IMR-90 (cell line): ENCODE results near the gene BHLHE23. TPM values are rescaled to one million over a fixed set of nuclear protein-coding genes. Genes with fewer than 3 reads are reported as not detected.

Experiments
- ATAC-seq: fragments of 200-7000 bp; cut with Tn5 transposase; 2 replicates; pipeline ENCODE4 v1.9.1; 2020; ENCODE audit warnings: low read depth, mild to moderate bottlenecking, moderate library complexity
- BruUV-seq: library from RNA; stranded (reverse); fragments of 400-500 nt; replicated peaks from 2 replicates; lab custom pipeline; 2021; lab: Mats Ljungman, UMichigan
- CTCF ChIA-PET: fragments of 300-600 bp; formaldehyde crosslinking; extraction: SDS; loops from one replicate; lab custom pipeline; 2021; ENCODE audit warnings: antibody characterized with exemption; lab: Yijun Ruan, JAX
- POLR2A ChIA-PET: fragments of 300-600 bp; sonication (Branson Sonifier 250); formaldehyde crosslinking; loops from one replicate; lab custom pipeline; 2022; ENCODE audit warnings: antibody characterized with exemption; ENCODE audit not compliant: unreplicated experiment; lab: Charles Lee
- DNase-seq: peaks from one replicate; pipeline ENCODE4 v3.0.0; 2013
- H2AFZ ChIP-seq: replicated peaks from 2 replicates; pipeline ENCODE3; 2013; ENCODE audit warnings: low read length, mild to moderate bottlenecking; ENCODE audit not compliant: poor library complexity
- H2AK5ac ChIP-seq: 2 replicates; pipeline ENCODE4 v1.6.1; 2013; ENCODE audit warnings: low read depth, low read length, inconsistent platforms
- H2AK9ac ChIP-seq: replicated peaks from 2 replicates; pipeline ENCODE3; 2013; ENCODE audit warnings: mild to moderate bottlenecking, low read depth, low read length, moderate library complexity; ENCODE audit not compliant: poor library complexity
- H2BK120ac ChIP-seq: 2 replicates; pipeline ENCODE4 v1.6.1; 2013; ENCODE audit warnings: low read depth, low read length, inconsistent platforms
- H2BK15ac ChIP-seq: 3 replicates; pipeline ENCODE4 v1.6.1; 2013; ENCODE audit warnings: low read depth, low read length, inconsistent platforms
- H2BK20ac ChIP-seq: 2 replicates; pipeline ENCODE4 v1.6.1; 2013; ENCODE audit warnings: low read depth, mild to moderate bottlenecking, inconsistent platforms, low read length, moderate library complexity
- H2BK5ac ChIP-seq: 2 replicates; pipeline ENCODE4 v1.6.1; 2013; ENCODE audit warnings: mild to moderate bottlenecking, low read depth, low read length, inconsistent platforms; ENCODE audit not compliant: poor library complexity, severe bottlenecking
- H3K14ac ChIP-seq: replicated peaks from 2 replicates; pipeline ENCODE4 v1.6.1; 2013; ENCODE audit warnings: low read depth, low read length, inconsistent platforms
- H3K18ac ChIP-seq: 2 replicates; pipeline ENCODE4 v1.6.1; 2013; ENCODE audit warnings: low read depth, low read length, control low read depth
- H3K23ac ChIP-seq: 2 replicates; pipeline ENCODE4 v1.6.1; 2013; ENCODE audit warnings: low read depth, low read length, inconsistent platforms
- H3K27ac ChIP-seq: 2 replicates; pipeline ENCODE4 v1.5.1; 2013; ENCODE audit warnings: mild to moderate bottlenecking, control low read depth, low read length; ENCODE audit not compliant: insufficient read depth
- H3K27me3 ChIP-seq: 2 replicates; pipeline ENCODE4 v1.6.1; 2013; ENCODE audit warnings: low read length; ENCODE audit not compliant: control insufficient read depth, insufficient read depth
- H3K36me3 ChIP-seq: 2 replicates; pipeline ENCODE4 v1.6.1; 2013; ENCODE audit warnings: low read length, mixed read lengths; ENCODE audit not compliant: control insufficient read depth, insufficient read depth
- H3K4ac ChIP-seq: 2 replicates; pipeline ENCODE4 v1.6.1; 2013; ENCODE audit warnings: low read depth, low read length, inconsistent platforms
- H3K4me1 ChIP-seq: 2 replicates; pipeline ENCODE4 v1.6.1; 2013; ENCODE audit warnings: low read length, mixed read lengths; ENCODE audit not compliant: control insufficient read depth, insufficient read depth
- H3K4me2 ChIP-seq: 2 replicates; pipeline ENCODE4 v1.6.1; 2013; ENCODE audit warnings: low read depth, mild to moderate bottlenecking, control low read depth, low read length, moderate library complexity
- H3K4me3 ChIP-seq: 2 replicates; pipeline ENCODE4 v1.5.1; 2013; ENCODE audit warnings: low read depth, mild to moderate bottlenecking, control low read depth, low read length, moderate library complexity; ENCODE audit not compliant: insufficient read depth
- H3K56ac ChIP-seq: 2 replicates; pipeline ENCODE4 v1.6.1; 2013; ENCODE audit warnings: low read length, inconsistent platforms; ENCODE audit not compliant: insufficient read depth; ENCODE audit errors: extremely low read depth
- H3K79me1 ChIP-seq, 2 experiments: 2 replicates each; pipeline ENCODE4 v1.6.1; 2013; ENCODE audit warnings: low read length in 2 of 2, inconsistent platforms in 1 of 2, low read depth in 1 of 2
- H3K9ac ChIP-seq: 2 replicates; pipeline ENCODE4 v1.6.1; 2013; ENCODE audit warnings: low read depth, low read length, control low read depth
- H3K9me1 ChIP-seq: 2 replicates; pipeline ENCODE4 v1.6.1; 2013; ENCODE audit warnings: low read length, inconsistent platforms; ENCODE audit not compliant: insufficient read depth
- H3K9me3 ChIP-seq: 2 replicates; pipeline ENCODE4 v1.6.1; 2013; ENCODE audit warnings: low read length; ENCODE audit not compliant: control insufficient read depth, insufficient read depth
- H4K20me1 ChIP-seq: 2 replicates; pipeline ENCODE4 v1.6.1; 2013; ENCODE audit warnings: low read length, inconsistent platforms; ENCODE audit not compliant: insufficient read depth
- H4K5ac ChIP-seq: 2 replicates; pipeline ENCODE4 v1.6.1; 2013; ENCODE audit warnings: mild to moderate bottlenecking, low read depth, low read length, control low read depth
- H4K8ac ChIP-seq, 2 experiments: 2 replicates each; pipeline ENCODE4 v1.6.1; 2013; ENCODE audit warnings: low read depth in 2 of 2, low read length in 2 of 2, control low read depth in 1 of 2, inconsistent platforms in 1 of 2
- H4K91ac ChIP-seq: 2 replicates; pipeline ENCODE4 v1.6.1; 2013; ENCODE audit warnings: low read depth, low read length, inconsistent platforms; ENCODE audit not compliant: insufficient read depth
- BHLHE40 ChIP-seq: fragments of 150-350 bp; IDR thresholded peaks from 2 replicates; pipeline ENCODE4 v1.6.1; 2016; ENCODE audit warnings: mild to moderate bottlenecking, low read depth, low read length
- CHD1 ChIP-seq: IDR thresholded peaks from 2 replicates; pipeline ENCODE4 v1.6.1; 2012; ENCODE audit warnings: low read depth, low read length, improper control_type of control experiment
- FOS ChIP-seq: fragments of 150-350 bp; IDR thresholded peaks from 2 replicates; pipeline ENCODE4 v1.6.1; 2016; ENCODE audit warnings: low read depth, low read length
- MAZ ChIP-seq: IDR thresholded peaks from 2 replicates; pipeline ENCODE4 v1.6.1; 2012; ENCODE audit warnings: low read depth, mild to moderate bottlenecking, low read length, improper control_type of control experiment, moderate library complexity, borderline replicate concordance
- MXI1 ChIP-seq: IDR thresholded peaks from 2 replicates; pipeline ENCODE4 v1.6.1; 2012; ENCODE audit warnings: low read depth, mild to moderate bottlenecking, low read length, moderate library complexity, borderline replicate concordance
- NFE2L2 ChIP-seq: fragments of 150-350 bp; IDR thresholded peaks from 2 replicates; pipeline ENCODE4 v1.6.1; 2016; ENCODE audit warnings: low read depth, mild to moderate bottlenecking, low read length
- POLR2A ChIP-seq: IDR thresholded peaks from 2 replicates; pipeline ENCODE4 v1.6.1; 2012; ENCODE audit warnings: mild to moderate bottlenecking, low read depth, low read length
- RAD21 ChIP-seq: IDR thresholded peaks from 2 replicates; pipeline ENCODE4 v1.6.1; 2012; ENCODE audit warnings: low read length, improper control_type of control experiment
- RCOR1 ChIP-seq: IDR thresholded peaks from 2 replicates; pipeline ENCODE4 v1.6.1; 2012; ENCODE audit warnings: mild to moderate bottlenecking, low read length, improper control_type of control experiment; ENCODE audit not compliant: insufficient replicate concordance
- SMC3 ChIP-seq: fragments of 150-350 bp; IDR thresholded peaks from 2 replicates; pipeline ENCODE4 v1.6.1; 2016; ENCODE audit warnings: low read depth, mild to moderate bottlenecking, antibody characterized with exemption, low read length, moderate library complexity
- WGBS, 2 experiments: methylation state at CpG; one replicate each; pipeline versions ENCODE4 v1.1.5 to v1.1.7; 2013; ENCODE audit warnings: missing lambda C conversion rate in 2 of 2; ENCODE audit not compliant: insufficient read length in 1 of 2; ENCODE audit errors: extremely low coverage in 2 of 2; 5-methylcytosine and 5-hydroxymethylcytosine counted together
- dilution Hi-C: fragments of 300-500 bp; cut with HindIII; formaldehyde crosslinking; loops from one replicate; pipeline ENCODE4 v1.14.3; 2018; ENCODE audit warnings: low sequenced_read_pairs; ENCODE audit not compliant: unreplicated experiment
- in situ Hi-C: fragments of 300-500 bp; cut with MboI; formaldehyde crosslinking; loops from 3 replicates; pipeline ENCODE4 v1.14.3; 2019; ENCODE audit warnings: low sequenced_read_pairs, inconsistent platforms, mixed read lengths
- intact Hi-C: fragments of 100-400 bp; cut with micrococcal nuclease; formaldehyde crosslinking; loops from 2 replicates; pipeline ENCODE4 v1.10.0; 2022
- polyA plus RNA-seq, 3 experiments: library from polyadenylated mRNA; depleted of rRNA; stranded (reverse); fragments of >200 nt; gene quantifications; 2 replicates each; pipeline ENCODE4 v1.2.3, GENCODE V29; 2012; ENCODE audit warnings: low replicate concordance in 1 of 3
- total RNA-seq: library from RNA; depleted of rRNA; stranded (reverse); fragments of >200 nt; gene quantifications from 2 replicates; pipeline ENCODE4 v1.2.3, GENCODE V29; 2012
- TF ChIP-seq, protein P1 (sequence below): fragments of 150-350 bp; IDR thresholded peaks from 2 replicates; pipeline ENCODE4 v1.6.1; 2017; ENCODE audit warnings: mild to moderate bottlenecking, antibody characterized with exemption, low read length, low read depth
- TF ChIP-seq, protein P2 (sequence below): conservative IDR thresholded peaks from 2 replicates; pipeline ENCODE4 v1.5.1; 2012; ENCODE audit warnings: mild to moderate bottlenecking, low read depth, low read length, improper control_type of control experiment

BHLHE23 gene
- total and polyA plus RNA-seq, 2 of the 4 experiments (the other 2 are of a cell fraction): not detected

DNA sequence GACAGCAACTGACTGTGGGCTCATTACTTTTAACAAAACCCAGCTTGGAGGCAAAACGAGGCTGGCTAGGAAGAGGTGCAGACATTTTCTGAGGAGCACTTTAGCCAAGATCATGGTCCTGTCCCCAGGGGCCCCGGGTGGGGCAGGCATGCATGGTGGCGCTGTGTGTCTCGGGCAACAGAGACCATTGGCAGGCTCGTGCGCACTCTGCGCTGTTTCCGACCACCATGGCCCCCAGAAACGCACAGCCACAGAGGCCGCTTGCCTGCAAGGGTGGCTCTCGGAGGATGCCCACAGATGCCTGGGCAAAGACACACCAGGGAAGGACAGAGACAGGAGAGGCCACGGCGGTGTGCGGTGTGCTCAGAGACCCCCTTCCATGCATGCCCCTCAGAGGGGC, 6.7 kb downstream of the BHLHE23 start:
- in situ Hi-C loops: loop anchor here (25.0 kb wide), 1 partner anchor 313 kb away; no protein-coding TSS in a partner anchor
- peaks cover 84% of the 10 kb centered on the region for H3K27me3 ChIP-seq
- H3K79me1 ChIP-seq: no peaks in the 10 kb centered on the region
- no peak overlapping the region for H2BK15ac ChIP-seq
- no peak overlapping the region for H2BK5ac ChIP-seq
- no peaks in the 10 kb centered on the region for H3K9me1 ChIP-seq
- no TSS peak for BruUV-seq
- no peak overlapping the region for H3K18ac ChIP-seq
- DNase-seq (no peak), ATAC-seq (no peak)
- no peak overlapping the region for H4K5ac ChIP-seq
- H3K4ac ChIP-seq: no peak overlapping the region
- H3K14ac ChIP-seq: no peak overlapping the region
- H3K4me1 ChIP-seq: no peaks in the 10 kb centered on the region
- no peak overlapping the region for H3K4me3 ChIP-seq
- no peak overlapping the region for H3K27ac ChIP-seq
- TF ChIP-seq RAD21 (no peak), BHLHE40 (no peak), FOS (no peak), RCOR1 (no peak), NFE2L2 (no peak), SMC3 (no peak), POLR2A (no peak), MAZ (no peak), MXI1 (no peak), CHD1 (no peak)
- TF ChIP-seq, protein P1, sequence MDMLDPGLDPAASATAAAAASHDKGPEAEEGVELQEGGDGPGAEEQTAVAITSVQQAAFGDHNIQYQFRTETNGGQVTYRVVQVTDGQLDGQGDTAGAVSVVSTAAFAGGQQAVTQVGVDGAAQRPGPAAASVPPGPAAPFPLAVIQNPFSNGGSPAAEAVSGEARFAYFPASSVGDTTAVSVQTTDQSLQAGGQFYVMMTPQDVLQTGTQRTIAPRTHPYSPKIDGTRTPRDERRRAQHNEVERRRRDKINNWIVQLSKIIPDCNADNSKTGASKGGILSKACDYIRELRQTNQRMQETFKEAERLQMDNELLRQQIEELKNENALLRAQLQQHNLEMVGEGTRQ: no peak
- TF ChIP-seq, protein P2, sequence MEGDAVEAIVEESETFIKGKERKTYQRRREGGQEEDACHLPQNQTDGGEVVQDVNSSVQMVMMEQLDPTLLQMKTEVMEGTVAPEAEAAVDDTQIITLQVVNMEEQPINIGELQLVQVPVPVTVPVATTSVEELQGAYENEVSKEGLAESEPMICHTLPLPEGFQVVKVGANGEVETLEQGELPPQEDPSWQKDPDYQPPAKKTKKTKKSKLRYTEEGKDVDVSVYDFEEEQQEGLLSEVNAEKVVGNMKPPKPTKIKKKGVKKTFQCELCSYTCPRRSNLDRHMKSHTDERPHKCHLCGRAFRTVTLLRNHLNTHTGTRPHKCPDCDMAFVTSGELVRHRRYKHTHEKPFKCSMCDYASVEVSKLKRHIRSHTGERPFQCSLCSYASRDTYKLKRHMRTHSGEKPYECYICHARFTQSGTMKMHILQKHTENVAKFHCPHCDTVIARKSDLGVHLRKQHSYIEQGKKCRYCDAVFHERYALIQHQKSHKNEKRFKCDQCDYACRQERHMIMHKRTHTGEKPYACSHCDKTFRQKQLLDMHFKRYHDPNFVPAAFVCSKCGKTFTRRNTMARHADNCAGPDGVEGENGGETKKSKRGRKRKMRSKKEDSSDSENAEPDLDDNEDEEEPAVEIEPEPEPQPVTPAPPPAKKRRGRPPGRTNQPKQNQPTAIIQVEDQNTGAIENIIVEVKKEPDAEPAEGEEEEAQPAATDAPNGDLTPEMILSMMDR: no peak
- no peak overlapping the region for H2AK9ac ChIP-seq
- H2BK20ac ChIP-seq: no peak overlapping the region
- H2BK120ac ChIP-seq: no peak overlapping the region
- intact Hi-C loops: no loop called here
- no peak overlapping the region for H4K8ac ChIP-seq
- no peak overlapping the region for H3K4me2 ChIP-seq
- ChIA-PET POLR2A (no interaction called here), CTCF (interaction anchor here (1.0 kb wide), 1 partner anchor 11 kb away, joined by 3 read pairs; no protein-coding TSS in a partner anchor)
- H3K56ac ChIP-seq: no peak overlapping the region
- WGBS, 2 experiments: 81% methylated on average over 7 of the region's 14 CpGs; no CpG with 5 or more reads in 1 of the 2 experiments
- no peaks in the 10 kb centered on the region for H3K36me3 ChIP-seq
- H3K9ac ChIP-seq: no peak overlapping the region
- dilution Hi-C loops: no loop called here
- H2AFZ ChIP-seq: no peak overlapping the region
- H4K91ac ChIP-seq: no peak overlapping the region
- peaks cover 3% of the 10 kb centered on the region; the same call in 1 of the 2 replicates for H4K20me1 ChIP-seq
- H2AK5ac ChIP-seq: no peak overlapping the region
- H3K9me3 ChIP-seq: no peaks in the 10 kb centered on the region
- no peak overlapping the region for H3K23ac ChIP-seq
